IMR-90 (cell line): ENCODE results near the gene NADSYN1. TPM values are rescaled to one million over a fixed set of nuclear protein-coding genes. Genes with fewer than 3 reads are reported as not detected.

Source experiments
- ATAC-seq: fragments of 200-7000 bp; cut with Tn5 transposase; 2 replicates; pipeline ENCODE4 v1.9.1; 2020; ENCODE audit warnings: low read depth, mild to moderate bottlenecking, moderate library complexity
- BruUV-seq: library from RNA; stranded (reverse); fragments of 400-500 nt; replicated peaks from 2 replicates; lab custom pipeline; 2021; lab: Mats Ljungman, UMichigan
- CTCF ChIA-PET: fragments of 300-600 bp; formaldehyde crosslinking; extraction: SDS; loops from one replicate; lab custom pipeline; 2021; ENCODE audit warnings: antibody characterized with exemption; lab: Yijun Ruan, JAX
- POLR2A ChIA-PET: fragments of 300-600 bp; sonication (Branson Sonifier 250); formaldehyde crosslinking; loops from one replicate; lab custom pipeline; 2022; ENCODE audit warnings: antibody characterized with exemption; ENCODE audit not compliant: unreplicated experiment; lab: Charles Lee
- DNase-seq: peaks from one replicate; pipeline ENCODE4 v3.0.0; 2013
- H2AFZ ChIP-seq: replicated peaks from 2 replicates; pipeline ENCODE3; 2013; ENCODE audit warnings: low read length, mild to moderate bottlenecking; ENCODE audit not compliant: poor library complexity
- H2AK5ac ChIP-seq: 2 replicates; pipeline ENCODE4 v1.6.1; 2013; ENCODE audit warnings: low read depth, low read length, inconsistent platforms
- H2AK9ac ChIP-seq: replicated peaks from 2 replicates; pipeline ENCODE3; 2013; ENCODE audit warnings: mild to moderate bottlenecking, low read depth, low read length, moderate library complexity; ENCODE audit not compliant: poor library complexity
- H2BK120ac ChIP-seq: 2 replicates; pipeline ENCODE4 v1.6.1; 2013; ENCODE audit warnings: low read depth, low read length, inconsistent platforms
- H2BK15ac ChIP-seq: 3 replicates; pipeline ENCODE4 v1.6.1; 2013; ENCODE audit warnings: low read depth, low read length, inconsistent platforms
- H2BK20ac ChIP-seq: 2 replicates; pipeline ENCODE4 v1.6.1; 2013; ENCODE audit warnings: low read depth, mild to moderate bottlenecking, inconsistent platforms, low read length, moderate library complexity
- H2BK5ac ChIP-seq: 2 replicates; pipeline ENCODE4 v1.6.1; 2013; ENCODE audit warnings: mild to moderate bottlenecking, low read depth, low read length, inconsistent platforms; ENCODE audit not compliant: poor library complexity, severe bottlenecking
- H3K14ac ChIP-seq: replicated peaks from 2 replicates; pipeline ENCODE4 v1.6.1; 2013; ENCODE audit warnings: low read depth, low read length, inconsistent platforms
- H3K18ac ChIP-seq: 2 replicates; pipeline ENCODE4 v1.6.1; 2013; ENCODE audit warnings: low read depth, low read length, control low read depth
- H3K23ac ChIP-seq: 2 replicates; pipeline ENCODE4 v1.6.1; 2013; ENCODE audit warnings: low read depth, low read length, inconsistent platforms
- H3K27ac ChIP-seq: 2 replicates; pipeline ENCODE4 v1.5.1; 2013; ENCODE audit warnings: mild to moderate bottlenecking, control low read depth, low read length; ENCODE audit not compliant: insufficient read depth
- H3K27me3 ChIP-seq: 2 replicates; pipeline ENCODE4 v1.6.1; 2013; ENCODE audit warnings: low read length; ENCODE audit not compliant: control insufficient read depth, insufficient read depth
- H3K36me3 ChIP-seq: 2 replicates; pipeline ENCODE4 v1.6.1; 2013; ENCODE audit warnings: low read length, mixed read lengths; ENCODE audit not compliant: control insufficient read depth, insufficient read depth
- H3K4ac ChIP-seq: 2 replicates; pipeline ENCODE4 v1.6.1; 2013; ENCODE audit warnings: low read depth, low read length, inconsistent platforms
- H3K4me1 ChIP-seq: 2 replicates; pipeline ENCODE4 v1.6.1; 2013; ENCODE audit warnings: low read length, mixed read lengths; ENCODE audit not compliant: control insufficient read depth, insufficient read depth
- H3K4me2 ChIP-seq: 2 replicates; pipeline ENCODE4 v1.6.1; 2013; ENCODE audit warnings: low read depth, mild to moderate bottlenecking, control low read depth, low read length, moderate library complexity
- H3K4me3 ChIP-seq: 2 replicates; pipeline ENCODE4 v1.5.1; 2013; ENCODE audit warnings: low read depth, mild to moderate bottlenecking, control low read depth, low read length, moderate library complexity; ENCODE audit not compliant: insufficient read depth
- H3K56ac ChIP-seq: 2 replicates; pipeline ENCODE4 v1.6.1; 2013; ENCODE audit warnings: low read length, inconsistent platforms; ENCODE audit not compliant: insufficient read depth; ENCODE audit errors: extremely low read depth
- H3K79me1 ChIP-seq, 2 experiments: 2 replicates each; pipeline ENCODE4 v1.6.1; 2013; ENCODE audit warnings: low read length in 2 of 2, inconsistent platforms in 1 of 2, low read depth in 1 of 2
- H3K9ac ChIP-seq: 2 replicates; pipeline ENCODE4 v1.6.1; 2013; ENCODE audit warnings: low read depth, low read length, control low read depth
- H3K9me1 ChIP-seq: 2 replicates; pipeline ENCODE4 v1.6.1; 2013; ENCODE audit warnings: low read length, inconsistent platforms; ENCODE audit not compliant: insufficient read depth
- H3K9me3 ChIP-seq: 2 replicates; pipeline ENCODE4 v1.6.1; 2013; ENCODE audit warnings: low read length; ENCODE audit not compliant: control insufficient read depth, insufficient read depth
- H4K20me1 ChIP-seq: 2 replicates; pipeline ENCODE4 v1.6.1; 2013; ENCODE audit warnings: low read length, inconsistent platforms; ENCODE audit not compliant: insufficient read depth
- H4K5ac ChIP-seq: 2 replicates; pipeline ENCODE4 v1.6.1; 2013; ENCODE audit warnings: mild to moderate bottlenecking, low read depth, low read length, control low read depth
- H4K8ac ChIP-seq, 2 experiments: 2 replicates each; pipeline ENCODE4 v1.6.1; 2013; ENCODE audit warnings: low read depth in 2 of 2, low read length in 2 of 2, control low read depth in 1 of 2, inconsistent platforms in 1 of 2
- H4K91ac ChIP-seq: 2 replicates; pipeline ENCODE4 v1.6.1; 2013; ENCODE audit warnings: low read depth, low read length, inconsistent platforms; ENCODE audit not compliant: insufficient read depth
- BHLHE40 ChIP-seq: fragments of 150-350 bp; IDR thresholded peaks from 2 replicates; pipeline ENCODE4 v1.6.1; 2016; ENCODE audit warnings: mild to moderate bottlenecking, low read depth, low read length
- CEBPB ChIP-seq: IDR thresholded peaks from 2 replicates; pipeline ENCODE4 v1.6.1; 2012; ENCODE audit warnings: low read depth, low read length, improper control_type of control experiment
- CHD1 ChIP-seq: IDR thresholded peaks from 2 replicates; pipeline ENCODE4 v1.6.1; 2012; ENCODE audit warnings: low read depth, low read length, improper control_type of control experiment
- FOS ChIP-seq: fragments of 150-350 bp; IDR thresholded peaks from 2 replicates; pipeline ENCODE4 v1.6.1; 2016; ENCODE audit warnings: low read depth, low read length
- MAFK ChIP-seq: IDR thresholded peaks from 2 replicates; pipeline ENCODE4 v1.6.1; 2012; ENCODE audit warnings: low read depth, low read length, improper control_type of control experiment
- MAZ ChIP-seq: IDR thresholded peaks from 2 replicates; pipeline ENCODE4 v1.6.1; 2012; ENCODE audit warnings: low read depth, mild to moderate bottlenecking, low read length, improper control_type of control experiment, moderate library complexity, borderline replicate concordance
- MXI1 ChIP-seq: IDR thresholded peaks from 2 replicates; pipeline ENCODE4 v1.6.1; 2012; ENCODE audit warnings: low read depth, mild to moderate bottlenecking, low read length, moderate library complexity, borderline replicate concordance
- NFE2L2 ChIP-seq: fragments of 150-350 bp; IDR thresholded peaks from 2 replicates; pipeline ENCODE4 v1.6.1; 2016; ENCODE audit warnings: low read depth, mild to moderate bottlenecking, low read length
- POLR2A ChIP-seq: IDR thresholded peaks from 2 replicates; pipeline ENCODE4 v1.6.1; 2012; ENCODE audit warnings: mild to moderate bottlenecking, low read depth, low read length
- RAD21 ChIP-seq: IDR thresholded peaks from 2 replicates; pipeline ENCODE4 v1.6.1; 2012; ENCODE audit warnings: low read length, improper control_type of control experiment
- RCOR1 ChIP-seq: IDR thresholded peaks from 2 replicates; pipeline ENCODE4 v1.6.1; 2012; ENCODE audit warnings: mild to moderate bottlenecking, low read length, improper control_type of control experiment; ENCODE audit not compliant: insufficient replicate concordance
- RFX5 ChIP-seq: IDR thresholded peaks from 2 replicates; pipeline ENCODE4 v1.8.0; 2012; ENCODE audit warnings: low read depth, mild to moderate bottlenecking, low read length, moderate library complexity
- SMC3 ChIP-seq: fragments of 150-350 bp; IDR thresholded peaks from 2 replicates; pipeline ENCODE4 v1.6.1; 2016; ENCODE audit warnings: low read depth, mild to moderate bottlenecking, antibody characterized with exemption, low read length, moderate library complexity
- WGBS, 2 experiments: methylation state at CpG; one replicate each; pipeline versions ENCODE4 v1.1.5 to v1.1.7; 2013; ENCODE audit warnings: missing lambda C conversion rate in 2 of 2; ENCODE audit not compliant: insufficient read length in 1 of 2; ENCODE audit errors: extremely low coverage in 2 of 2; 5-methylcytosine and 5-hydroxymethylcytosine counted together
- dilution Hi-C: fragments of 300-500 bp; cut with HindIII; formaldehyde crosslinking; loops from one replicate; pipeline ENCODE4 v1.14.3; 2018; ENCODE audit warnings: low sequenced_read_pairs; ENCODE audit not compliant: unreplicated experiment
- in situ Hi-C: fragments of 300-500 bp; cut with MboI; formaldehyde crosslinking; loops from 3 replicates; pipeline ENCODE4 v1.14.3; 2019; ENCODE audit warnings: low sequenced_read_pairs, inconsistent platforms, mixed read lengths
- intact Hi-C: fragments of 100-400 bp; cut with micrococcal nuclease; formaldehyde crosslinking; loops from 2 replicates; pipeline ENCODE4 v1.10.0; 2022
- polyA plus RNA-seq, 3 experiments: library from polyadenylated mRNA; depleted of rRNA; stranded (reverse); fragments of >200 nt; gene quantifications; 2 replicates each; pipeline ENCODE4 v1.2.3, GENCODE V29; 2012; ENCODE audit warnings: low replicate concordance in 1 of 3
- total RNA-seq: library from RNA; depleted of rRNA; stranded (reverse); fragments of >200 nt; gene quantifications from 2 replicates; pipeline ENCODE4 v1.2.3, GENCODE V29; 2012
- TF ChIP-seq, protein P1 (sequence below): conservative IDR thresholded peaks from 2 replicates; pipeline ENCODE4 v1.5.1; 2012; ENCODE audit warnings: mild to moderate bottlenecking, low read depth, low read length, improper control_type of control experiment
- TF ChIP-seq, protein P2 (sequence below): fragments of 150-350 bp; IDR thresholded peaks from 2 replicates; pipeline ENCODE4 v1.6.1; 2016; ENCODE audit warnings: low read depth, mild to moderate bottlenecking, low read length, moderate library complexity, borderline replicate concordance
- TF ChIP-seq, protein P3 (sequence below): fragments of 150-350 bp; IDR thresholded peaks from 2 replicates; pipeline ENCODE4 v1.6.1; 2017; ENCODE audit warnings: mild to moderate bottlenecking, antibody characterized with exemption, low read length, low read depth

NADSYN1 gene
- total and polyA plus RNA-seq, 2 of the 4 experiments (the other 2 are of a cell fraction): 69.5 to 70.4 TPM

DNA sequence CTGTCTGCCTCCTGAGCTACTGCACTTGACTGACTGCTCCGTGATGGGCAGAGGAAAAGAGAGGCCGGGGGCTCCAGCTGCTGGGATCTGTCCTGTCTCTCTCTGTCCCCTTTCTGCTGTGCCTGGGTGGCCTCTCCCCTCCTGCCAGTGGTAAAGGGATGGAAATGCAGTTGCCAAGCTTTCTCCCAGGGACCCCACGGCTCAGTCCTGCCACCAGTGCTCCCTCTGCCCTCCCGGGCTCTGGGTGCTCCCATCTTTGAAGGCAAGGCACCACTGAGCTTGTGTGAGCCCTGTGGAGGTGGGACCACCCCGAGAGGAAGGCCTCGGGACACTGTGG is 32.0 kb downstream of the NADSYN1 start:
- ChIA-PET POLR2A (no interaction called here), CTCF (no interaction called here)
- Histone ChIP-seq H3K4me1 (peaks cover 11% of the 10 kb centered on the region; the same call in 1 of the 2 replicates), H3K23ac (no peak overlapping the region), H4K5ac (no peak overlapping the region), H2AK9ac (no peak overlapping the region), H2BK15ac (no peak overlapping the region), H3K9me3 (no peaks in the 10 kb centered on the region), H3K4me2 (no peak overlapping the region), H3K14ac (no peak overlapping the region), H2AK5ac (no peak overlapping the region), H3K4ac (no peak overlapping the region), H2BK20ac (no peak overlapping the region), H3K27ac (no peak overlapping the region), H3K18ac (no peak overlapping the region), H3K36me3 (peaks cover 60% of the 10 kb centered on the region), H2AFZ (no peak overlapping the region), H4K20me1 (no peaks in the 10 kb centered on the region; the same call in 1 of the 2 replicates), H4K8ac (no peak overlapping the region), H3K79me1 (peaks cover 0 to 4% of the 10 kb centered on the region in 2 experiments; a peak in 1 of 4 replicates), H3K9ac (no peak overlapping the region), H3K56ac (no peak overlapping the region), H3K27me3 (no peaks in the 10 kb centered on the region), H3K4me3 (no peak overlapping the region), H2BK120ac (no peak overlapping the region), H2BK5ac (no peak overlapping the region), H3K9me1 (peaks cover 29% of the 10 kb centered on the region), H4K91ac (no peak overlapping the region)
- ATAC-seq (no peak), DNase-seq (no peak)
- dilution Hi-C loops: no loop called here
- no TSS peak for BruUV-seq
- WGBS, 2 experiments: 100% methylated on average over 1 of the region's 6 CpGs; no CpG with 5 or more reads in 1 of the 2 experiments
- TF ChIP-seq MXI1 (no peak), MAZ (no peak), RFX5 (no peak), RCOR1 (no peak), BHLHE40 (no peak), RAD21 (no peak), POLR2A (no peak), CHD1 (no peak), CEBPB (no peak), FOS (no peak), NFE2L2 (no peak), SMC3 (no peak), MAFK (no peak)
- TF ChIP-seq, protein P1, sequence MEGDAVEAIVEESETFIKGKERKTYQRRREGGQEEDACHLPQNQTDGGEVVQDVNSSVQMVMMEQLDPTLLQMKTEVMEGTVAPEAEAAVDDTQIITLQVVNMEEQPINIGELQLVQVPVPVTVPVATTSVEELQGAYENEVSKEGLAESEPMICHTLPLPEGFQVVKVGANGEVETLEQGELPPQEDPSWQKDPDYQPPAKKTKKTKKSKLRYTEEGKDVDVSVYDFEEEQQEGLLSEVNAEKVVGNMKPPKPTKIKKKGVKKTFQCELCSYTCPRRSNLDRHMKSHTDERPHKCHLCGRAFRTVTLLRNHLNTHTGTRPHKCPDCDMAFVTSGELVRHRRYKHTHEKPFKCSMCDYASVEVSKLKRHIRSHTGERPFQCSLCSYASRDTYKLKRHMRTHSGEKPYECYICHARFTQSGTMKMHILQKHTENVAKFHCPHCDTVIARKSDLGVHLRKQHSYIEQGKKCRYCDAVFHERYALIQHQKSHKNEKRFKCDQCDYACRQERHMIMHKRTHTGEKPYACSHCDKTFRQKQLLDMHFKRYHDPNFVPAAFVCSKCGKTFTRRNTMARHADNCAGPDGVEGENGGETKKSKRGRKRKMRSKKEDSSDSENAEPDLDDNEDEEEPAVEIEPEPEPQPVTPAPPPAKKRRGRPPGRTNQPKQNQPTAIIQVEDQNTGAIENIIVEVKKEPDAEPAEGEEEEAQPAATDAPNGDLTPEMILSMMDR: no peak
- TF ChIP-seq, protein P2, sequence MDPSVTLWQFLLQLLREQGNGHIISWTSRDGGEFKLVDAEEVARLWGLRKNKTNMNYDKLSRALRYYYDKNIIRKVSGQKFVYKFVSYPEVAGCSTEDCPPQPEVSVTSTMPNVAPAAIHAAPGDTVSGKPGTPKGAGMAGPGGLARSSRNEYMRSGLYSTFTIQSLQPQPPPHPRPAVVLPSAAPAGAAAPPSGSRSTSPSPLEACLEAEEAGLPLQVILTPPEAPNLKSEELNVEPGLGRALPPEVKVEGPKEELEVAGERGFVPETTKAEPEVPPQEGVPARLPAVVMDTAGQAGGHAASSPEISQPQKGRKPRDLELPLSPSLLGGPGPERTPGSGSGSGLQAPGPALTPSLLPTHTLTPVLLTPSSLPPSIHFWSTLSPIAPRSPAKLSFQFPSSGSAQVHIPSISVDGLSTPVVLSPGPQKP: no peak
- TF ChIP-seq, protein P3, sequence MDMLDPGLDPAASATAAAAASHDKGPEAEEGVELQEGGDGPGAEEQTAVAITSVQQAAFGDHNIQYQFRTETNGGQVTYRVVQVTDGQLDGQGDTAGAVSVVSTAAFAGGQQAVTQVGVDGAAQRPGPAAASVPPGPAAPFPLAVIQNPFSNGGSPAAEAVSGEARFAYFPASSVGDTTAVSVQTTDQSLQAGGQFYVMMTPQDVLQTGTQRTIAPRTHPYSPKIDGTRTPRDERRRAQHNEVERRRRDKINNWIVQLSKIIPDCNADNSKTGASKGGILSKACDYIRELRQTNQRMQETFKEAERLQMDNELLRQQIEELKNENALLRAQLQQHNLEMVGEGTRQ: no peak
- intact Hi-C loops: no loop called here
- in situ Hi-C loops: no loop called here
